HEK293 (cell line): Measurements from ENCODE around the gene PPFIA1.

Experiments
- CTCF ChIA-PET: fragments of 350-600 bp; formaldehyde crosslinking; extraction: SDS; loops from one replicate; lab custom pipeline; 2021; ENCODE audit warnings: antibody characterized with exemption; lab: Yijun Ruan, JAX
- POLR2A ChIA-PET: fragments of 300-600 bp; formaldehyde crosslinking; extraction: SDS; loops from one replicate; lab custom pipeline; 2020; ENCODE audit warnings: antibody characterized with exemption, inconsistent platforms; lab: Yijun Ruan, JAX
- H3K27ac ChIP-seq: fragments of 200-500 bp; sonication (Bioruptor generic); 2 replicates; pipeline ENCODE4 v1.5.1; 2014; ENCODE audit warnings: low read depth, low read length, control low read depth, inconsistent platforms; ENCODE audit errors: extremely low read depth
- H3K36me3 ChIP-seq, 2 experiments: fragments of 200-500 bp in 1 of 2; sonication (Bioruptor generic) in 1 of 2; 1 replicate in 1 of 2; 2 replicates in 1 of 2; pipeline ENCODE4 v1.5.1; 2014 to 2017; ENCODE audit warnings: inconsistent platforms in 2 of 2, low read length in 2 of 2; ENCODE audit not compliant: control insufficient read depth in 2 of 2, insufficient read depth in 1 of 2
- H3K4me1 ChIP-seq: fragments of 200-500 bp; sonication (Bioruptor generic); 2 replicates; pipeline ENCODE4 v1.5.1; 2014; ENCODE audit warnings: mild to moderate bottlenecking, low read length, inconsistent platforms; ENCODE audit not compliant: control insufficient read depth, insufficient read depth
- H3K4me3 ChIP-seq: 2 replicates; pipeline ENCODE4 v1.5.1; 2011; ENCODE audit warnings: low read depth, mild to moderate bottlenecking, control low read depth, low read length, moderate library complexity
- H3K9me3 ChIP-seq: fragments of 200-500 bp; sonication (Bioruptor generic); 2 replicates; pipeline ENCODE4 v1.5.1; 2014; ENCODE audit warnings: low read depth, low read length, inconsistent platforms; ENCODE audit not compliant: control insufficient read depth, insufficient read depth
- KLF7 ChIP-seq: fragments of 450-650 bp; formaldehyde crosslinking; IDR thresholded peaks from 2 replicates; pipeline ENCODE4 v1.5.1; 2016; ENCODE audit warnings: missing biosample characterization, missing genetic modification characterization, borderline replicate concordance
- REPIN1 ChIP-seq: fragments of 450-650 bp; formaldehyde crosslinking; IDR thresholded peaks from 2 replicates; pipeline ENCODE4 v1.5.1; 2017; ENCODE audit warnings: missing biosample characterization, missing genetic modification characterization, low read depth
- SP2 ChIP-seq: fragments of 450-650 bp; formaldehyde crosslinking; IDR thresholded peaks from 2 replicates; pipeline ENCODE4 v1.5.1; 2016; ENCODE audit warnings: missing biosample characterization, missing genetic modification characterization
- TRIM28 ChIP-seq: IDR thresholded peaks from 2 replicates; pipeline ENCODE4 v1.6.1; 2011; ENCODE audit warnings: low read length, control low read depth, borderline replicate concordance
- ZFP37 ChIP-seq: fragments of 450-650 bp; formaldehyde crosslinking; IDR thresholded peaks from 2 replicates; pipeline ENCODE4 v1.5.1; 2016; ENCODE audit warnings: missing biosample characterization, missing genetic modification characterization
- ZNF10 ChIP-seq: fragments of 450-650 bp; formaldehyde crosslinking; IDR thresholded peaks from 2 replicates; pipeline ENCODE4 v1.5.1; 2017; ENCODE audit warnings: missing biosample characterization, missing genetic modification characterization
- ZNF121 ChIP-seq: fragments of 450-650 bp; formaldehyde crosslinking; IDR thresholded peaks from 2 replicates; pipeline ENCODE4 v1.5.1; 2016; ENCODE audit warnings: missing biosample characterization, missing genetic modification characterization
- ZNF138 ChIP-seq: fragments of 450-650 bp; formaldehyde crosslinking; IDR thresholded peaks from 2 replicates; pipeline ENCODE4 v1.5.1; 2016; ENCODE audit warnings: missing biosample characterization, missing genetic modification characterization, borderline replicate concordance
- ZNF140 ChIP-seq: fragments of 450-650 bp; formaldehyde crosslinking; IDR thresholded peaks from 2 replicates; pipeline ENCODE4 v1.5.1; 2016; ENCODE audit warnings: missing biosample characterization, missing genetic modification characterization
- ZNF155 ChIP-seq: fragments of 450-650 bp; formaldehyde crosslinking; IDR thresholded peaks from 2 replicates; pipeline ENCODE4 v1.5.1; 2016; ENCODE audit warnings: missing biosample characterization, missing genetic modification characterization
- ZNF157 ChIP-seq: fragments of 450-650 bp; formaldehyde crosslinking; IDR thresholded peaks from 2 replicates; pipeline ENCODE4 v1.5.1; 2016; ENCODE audit warnings: missing biosample characterization, missing genetic modification characterization
- ZNF248 ChIP-seq: fragments of 450-650 bp; formaldehyde crosslinking; IDR thresholded peaks from 2 replicates; pipeline ENCODE4 v1.5.1; 2017; ENCODE audit warnings: missing biosample characterization, missing genetic modification characterization
- ZNF354C ChIP-seq: fragments of 450-650 bp; formaldehyde crosslinking; IDR thresholded peaks from 2 replicates; pipeline ENCODE4 v1.5.1; 2016; ENCODE audit warnings: missing biosample characterization, missing genetic modification characterization, low read depth, borderline replicate concordance
- ZNF426 ChIP-seq: fragments of 450-650 bp; formaldehyde crosslinking; IDR thresholded peaks from 2 replicates; pipeline ENCODE4 v1.5.1; 2017; ENCODE audit warnings: missing biosample characterization, missing genetic modification characterization, mild to moderate bottlenecking, inconsistent platforms, moderate library complexity
- ZNF529 ChIP-seq: fragments of 450-650 bp; formaldehyde crosslinking; IDR thresholded peaks from 2 replicates; pipeline ENCODE4 v1.5.1; 2017; ENCODE audit warnings: missing genetic modification characterization, missing biosample characterization; ENCODE audit not compliant: insufficient replicate concordance
- ZNF555 ChIP-seq: fragments of 450-650 bp; formaldehyde crosslinking; conservative IDR thresholded peaks from 2 replicates; pipeline ENCODE4 v1.5.1; 2017; ENCODE audit warnings: missing biosample characterization, mild to moderate bottlenecking, missing genetic modification characterization, inconsistent platforms
- ZNF843 ChIP-seq: fragments of 450-650 bp; formaldehyde crosslinking; IDR thresholded peaks from 2 replicates; pipeline ENCODE4 v1.5.1; 2016; ENCODE audit warnings: missing biosample characterization, missing genetic modification characterization
- TF ChIP-seq, protein P1 (sequence below): fragments of 450-650 bp; formaldehyde crosslinking; IDR thresholded peaks from 2 replicates; pipeline ENCODE4 v1.5.1; 2016; ENCODE audit warnings: missing biosample characterization, missing genetic modification characterization
- TF ChIP-seq, protein P2 (sequence below): fragments of 450-650 bp; formaldehyde crosslinking; IDR thresholded peaks from 2 replicates; pipeline ENCODE4 v1.5.1; 2016; ENCODE audit warnings: missing biosample characterization, missing genetic modification characterization
- TF ChIP-seq, protein P3 (sequence below): fragments of 450-650 bp; formaldehyde crosslinking; IDR thresholded peaks from 2 replicates; pipeline ENCODE4 v1.5.1; 2016; ENCODE audit warnings: missing biosample characterization, missing genetic modification characterization

PPFIA1 gene

DNA sequence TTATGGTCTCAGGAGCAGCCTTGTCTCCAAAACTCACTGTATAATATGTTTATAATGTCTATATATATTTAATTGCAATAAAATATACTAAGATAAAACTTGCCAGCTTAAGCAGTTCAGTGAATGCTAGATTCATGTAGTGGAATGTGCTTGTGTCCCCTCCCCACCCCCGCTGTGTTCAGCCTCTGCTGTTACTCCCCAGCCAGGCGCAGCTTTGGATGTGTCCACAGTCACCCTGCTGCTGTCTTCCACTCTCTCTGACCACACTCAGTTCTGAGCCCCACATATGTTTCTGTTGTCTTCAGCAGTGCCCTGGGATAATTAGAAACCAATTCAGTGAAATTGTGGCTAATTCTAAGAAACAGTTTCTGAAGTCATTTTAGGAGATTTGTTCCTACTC lies 52.2 kb downstream of the PPFIA1 start:
- H3K27ac ChIP-seq = no peak overlapping the region
- CTCF ChIA-PET = interaction anchor here (1.0 kb wide), 1 partner anchor 9 kb away, joined by 5 read pairs; no protein-coding TSS in a partner anchor
- POLR2A ChIA-PET = no interaction called here
- TF ChIP-seq ZFP37 (tag by site-specific recombination) (no peak), ZNF121 (tag by site-specific recombination) (no peak), ZNF354C (tag by site-specific recombination) (no peak), ZNF426 (tag by site-specific recombination) (no peak), REPIN1 (tag by site-specific recombination) (no peak), ZNF248 (no peak), KLF7 (tag by site-specific recombination) (no peak), ZNF529 (tag by site-specific recombination) (no peak), ZNF843 (no peak), ZNF140 (tag by site-specific recombination) (no peak), ZNF555 (no peak), ZNF10 (tag by site-specific recombination) (no peak), ZNF138 (tag by site-specific recombination) (no peak), ZNF157 (no peak), SP2 (tag by site-specific recombination) (no peak), TRIM28 (no peak)
- TF ChIP-seq, protein P1, sequence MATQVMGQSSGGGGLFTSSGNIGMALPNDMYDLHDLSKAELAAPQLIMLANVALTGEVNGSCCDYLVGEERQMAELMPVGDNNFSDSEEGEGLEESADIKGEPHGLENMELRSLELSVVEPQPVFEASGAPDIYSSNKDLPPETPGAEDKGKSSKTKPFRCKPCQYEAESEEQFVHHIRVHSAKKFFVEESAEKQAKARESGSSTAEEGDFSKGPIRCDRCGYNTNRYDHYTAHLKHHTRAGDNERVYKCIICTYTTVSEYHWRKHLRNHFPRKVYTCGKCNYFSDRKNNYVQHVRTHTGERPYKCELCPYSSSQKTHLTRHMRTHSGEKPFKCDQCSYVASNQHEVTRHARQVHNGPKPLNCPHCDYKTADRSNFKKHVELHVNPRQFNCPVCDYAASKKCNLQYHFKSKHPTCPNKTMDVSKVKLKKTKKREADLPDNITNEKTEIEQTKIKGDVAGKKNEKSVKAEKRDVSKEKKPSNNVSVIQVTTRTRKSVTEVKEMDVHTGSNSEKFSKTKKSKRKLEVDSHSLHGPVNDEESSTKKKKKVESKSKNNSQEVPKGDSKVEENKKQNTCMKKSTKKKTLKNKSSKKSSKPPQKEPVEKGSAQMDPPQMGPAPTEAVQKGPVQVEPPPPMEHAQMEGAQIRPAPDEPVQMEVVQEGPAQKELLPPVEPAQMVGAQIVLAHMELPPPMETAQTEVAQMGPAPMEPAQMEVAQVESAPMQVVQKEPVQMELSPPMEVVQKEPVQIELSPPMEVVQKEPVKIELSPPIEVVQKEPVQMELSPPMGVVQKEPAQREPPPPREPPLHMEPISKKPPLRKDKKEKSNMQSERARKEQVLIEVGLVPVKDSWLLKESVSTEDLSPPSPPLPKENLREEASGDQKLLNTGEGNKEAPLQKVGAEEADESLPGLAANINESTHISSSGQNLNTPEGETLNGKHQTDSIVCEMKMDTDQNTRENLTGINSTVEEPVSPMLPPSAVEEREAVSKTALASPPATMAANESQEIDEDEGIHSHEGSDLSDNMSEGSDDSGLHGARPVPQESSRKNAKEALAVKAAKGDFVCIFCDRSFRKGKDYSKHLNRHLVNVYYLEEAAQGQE (tag by site-specific recombination) = no peak
- TF ChIP-seq, protein P2, sequence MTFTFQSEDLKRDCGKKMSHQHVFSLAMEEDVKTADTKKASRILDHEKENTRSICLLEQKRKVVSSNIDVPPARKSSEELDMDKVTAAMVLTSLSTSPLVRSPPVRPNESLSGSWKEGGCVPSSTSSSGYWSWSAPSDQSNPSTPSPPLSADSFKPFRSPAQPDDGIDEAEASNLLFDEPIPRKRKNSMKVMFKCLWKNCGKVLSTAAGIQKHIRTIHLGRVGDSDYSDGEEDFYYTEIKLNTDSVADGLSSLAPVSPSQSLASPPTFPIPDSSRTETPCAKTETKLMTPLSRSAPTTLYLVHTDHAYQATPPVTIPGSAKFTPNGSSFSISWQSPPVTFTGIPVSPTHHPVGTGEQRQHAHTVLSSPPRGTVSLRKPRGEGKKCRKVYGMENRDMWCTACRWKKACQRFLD (tag by site-specific recombination) = no peak
- TF ChIP-seq, protein P3, sequence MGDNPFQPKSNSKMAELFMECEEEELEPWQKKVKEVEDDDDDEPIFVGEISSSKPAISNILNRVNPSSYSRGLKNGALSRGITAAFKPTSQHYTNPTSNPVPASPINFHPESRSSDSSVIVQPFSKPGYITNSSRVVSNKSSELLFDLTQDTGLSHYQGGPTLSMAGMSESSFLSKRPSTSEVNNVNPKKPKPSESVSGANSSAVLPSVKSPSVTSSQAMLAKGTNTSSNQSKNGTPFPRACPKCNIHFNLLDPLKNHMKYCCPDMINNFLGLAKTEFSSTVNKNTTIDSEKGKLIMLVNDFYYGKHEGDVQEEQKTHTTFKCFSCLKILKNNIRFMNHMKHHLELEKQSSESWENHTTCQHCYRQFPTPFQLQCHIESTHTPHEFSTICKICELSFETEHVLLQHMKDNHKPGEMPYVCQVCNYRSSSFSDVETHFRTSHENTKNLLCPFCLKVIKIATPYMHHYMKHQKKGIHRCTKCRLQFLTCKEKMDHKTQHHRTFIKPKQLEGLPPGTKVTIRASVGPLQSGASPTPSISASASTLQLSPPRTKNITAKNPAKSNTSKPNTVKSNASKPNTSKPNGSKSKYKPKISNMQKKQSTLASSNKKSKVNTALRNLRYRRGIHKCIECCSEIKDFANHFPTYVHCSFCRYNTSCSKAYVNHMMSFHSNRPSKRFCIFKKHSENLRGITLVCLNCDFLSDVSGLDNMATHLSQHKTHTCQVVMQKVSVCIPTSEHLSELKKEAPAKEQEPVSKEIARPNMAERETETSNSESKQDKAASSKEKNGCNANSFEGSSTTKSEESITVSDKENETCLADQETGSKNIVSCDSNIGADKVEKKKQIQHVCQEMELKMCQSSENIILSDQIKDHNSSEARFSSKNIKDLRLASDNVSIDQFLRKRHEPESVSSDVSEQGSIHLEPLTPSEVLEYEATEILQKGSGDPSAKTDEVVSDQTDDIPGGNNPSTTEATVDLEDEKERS (tag by site-specific recombination) = no peak
- no peaks in the 10 kb centered on the region for H3K4me1 ChIP-seq
- H3K36me3 ChIP-seq = peaks cover 4 to 83% of the 10 kb centered on the region in 2 experiments; a peak in 2 of 3 replicates
- H3K9me3 ChIP-seq = no peaks in the 10 kb centered on the region
- no peak overlapping the region for H3K4me3 ChIP-seq

DNA sequence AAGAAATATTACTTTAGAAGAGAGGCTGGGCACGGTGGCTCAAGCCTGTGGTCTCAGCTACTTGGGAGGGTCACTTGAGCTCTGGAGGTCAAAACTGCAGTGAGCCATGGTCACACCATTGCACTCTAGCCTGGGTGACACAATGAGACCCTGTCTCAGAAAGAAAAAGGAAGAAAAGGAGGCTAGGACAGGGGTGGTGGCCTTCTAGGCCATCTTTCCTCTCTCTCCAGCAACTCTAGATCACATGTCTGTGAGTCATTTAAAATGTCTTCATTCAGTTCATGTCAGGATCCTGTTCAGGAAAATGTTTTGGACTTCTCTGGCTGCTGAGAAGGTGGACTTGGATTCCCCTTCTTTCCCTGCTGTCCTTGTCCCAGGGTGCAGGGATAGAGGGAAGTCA lies 53.3 kb downstream of the PPFIA1 start:
- CTCF ChIA-PET = no interaction called here
- H3K4me1 ChIP-seq = no peaks in the 10 kb centered on the region
- H3K4me3 ChIP-seq = no peak overlapping the region
- peaks cover 4 to 84% of the 10 kb centered on the region in 2 experiments; a peak in 2 of 3 replicates for H3K36me3 ChIP-seq
- H3K9me3 ChIP-seq = no peaks in the 10 kb centered on the region
- no peak overlapping the region for H3K27ac ChIP-seq
- no peak for TF ChIP-seq ZNF155 (tag by site-specific recombination)
- POLR2A ChIA-PET = no interaction called here
